Stimulated activated CD8-positive, alpha-beta memory T cell treated with anti-CD3 and anti-CD28 coated beads, Interleukin-4, amount 100 ng/mL, for 24 hours (primary cell): ENCODE results near the gene PI4KA.
"Not testable (repeated sequence)": the region's sequence is repeated elsewhere in the genome, so short reads cannot be mapped to it uniquely, and the experiment has no call there.

Experiments
- DNase-seq: peaks from one replicate; pipeline ENCODE4 v3.0.0-alpha.2; 2020; ENCODE audit warnings: low read depth

PI4KA gene

GRCh38 chr22:20690586-20691317 lies 167.9 kb downstream of the PI4KA start:
- not testable (repeated sequence) for DNase-seq

- not testable (repeated sequence) for DNase-seq
Measured at GRCh38 chr22:20687356-20688172, 171.0 kb downstream of the PI4KA start.

- not testable (repeated sequence) for DNase-seq
Measured at GRCh38 chr22:20685764-20686163, 172.8 kb downstream of the PI4KA start.

GRCh38 chr22:20678792-20679435 lies 179.7 kb downstream of the PI4KA start:
- not testable (repeated sequence) for DNase-seq

GRCh38 chr22:20677684-20678242 lies 180.8 kb downstream of the PI4KA start:
- no peak for DNase-seq

GRCh38 chr22:20675613-20676012 lies 183.0 kb downstream of the PI4KA start:
- DNase-seq: not testable (repeated sequence)

GRCh38 chr22:20674998-20675397 lies 183.6 kb downstream of the PI4KA start:
- no peak for DNase-seq

- DNase-seq: no peak
Measured at GRCh38 chr22:20673295-20674195, 185.1 kb downstream of the PI4KA start.

- DNase-seq: no peak
Measured at GRCh38 chr22:20672732-20673131, 185.9 kb downstream of the PI4KA start.

- no peak for DNase-seq
Measured at GRCh38 chr22:20672082-20672424, 186.6 kb downstream of the PI4KA start.

- DNase-seq: no peak
Measured at GRCh38 chr22:20671409-20672081, 187.1 kb downstream of the PI4KA start.

GRCh38 chr22:20670457-20671261 lies 188.0 kb downstream of the PI4KA start:
- not testable (repeated sequence) for DNase-seq

GRCh38 chr22:20669884-20670283 lies 188.7 kb downstream of the PI4KA start:
- not testable (repeated sequence) for DNase-seq

- not testable (repeated sequence) for DNase-seq
Measured at GRCh38 chr22:20669471-20669870, 189.1 kb downstream of the PI4KA start.

- not testable (repeated sequence) for DNase-seq
Measured at GRCh38 chr22:20668769-20669168, 189.8 kb downstream of the PI4KA start.

- DNase-seq: not testable (repeated sequence)
Measured at GRCh38 chr22:20668226-20668625, 190.4 kb downstream of the PI4KA start.

- DNase-seq: not testable (repeated sequence)
Measured at GRCh38 chr22:20667548-20667947, 191.1 kb downstream of the PI4KA start.

GRCh38 chr22:20666560-20666959 lies 192.1 kb downstream of the PI4KA start:
- no peak for DNase-seq

GRCh38 chr22:20664594-20664959 lies 194.0 kb downstream of the PI4KA start:
- no peak for DNase-seq
